Mucosa of gallbladder (tissue), 1 donor: Measurements from ENCODE around the gene LRRC72. TPM values are rescaled to one million over a fixed set of nuclear protein-coding genes. Genes with fewer than 3 reads are reported as not detected.
"Not testable (repeated sequence)": the region's sequence is repeated elsewhere in the genome, so short reads cannot be mapped to it uniquely, and the experiment has no call there.

Experiments
- DNase-seq: peaks from one replicate; pipeline ENCODE4 v3.0.0-alpha.2; 2020; ENCODE audit warnings: low spot score
- total RNA-seq: library from RNA; stranded (reverse); gene quantifications from one replicate; pipeline ENCODE4 v1.2.1, GENCODE V29; 2021
- donor health status: DM: no; HTN: no; CAD: no.

LRRC72 gene
- total RNA-seq, 1 donor from 2014 or later: not detected

- DNase-seq: no peak
Observed at GRCh38 chr7:16528520-16528919, 1.9 kb downstream of the LRRC72 start.

- no peak for DNase-seq
Observed at GRCh38 chr7:16529697-16530096, 3.1 kb downstream of the LRRC72 start.

GRCh38 chr7:16531707-16532106 is 5.1 kb downstream of the LRRC72 start:
- DNase-seq: no peak

GRCh38 chr7:16532272-16532671 is 5.6 kb downstream of the LRRC72 start:
- DNase-seq: no peak

GRCh38 chr7:16535500-16535899 is 8.9 kb downstream of the LRRC72 start:
- no peak for DNase-seq

- DNase-seq: not testable (repeated sequence)
Observed at GRCh38 chr7:16540559-16540958, 13.9 kb downstream of the LRRC72 start.

GRCh38 chr7:16542401-16542800 is 15.8 kb downstream of the LRRC72 start:
- DNase-seq: no peak

GRCh38 chr7:16543456-16543855 is 16.8 kb downstream of the LRRC72 start:
- DNase-seq: no peak

- no peak for DNase-seq
Observed at GRCh38 chr7:16546921-16547505, 20.4 kb downstream of the LRRC72 start.

GRCh38 chr7:16548428-16548827 is 21.8 kb downstream of the LRRC72 start:
- DNase-seq: no peak

- no peak for DNase-seq
Observed at GRCh38 chr7:16550671-16551070, 24.0 kb downstream of the LRRC72 start.

GRCh38 chr7:16554518-16555236 is 28.1 kb downstream of the LRRC72 start:
- DNase-seq: no peak

GRCh38 chr7:16556359-16556758 is 29.7 kb downstream of the LRRC72 start:
- DNase-seq: no peak

GRCh38 chr7:16558761-16559302 is 32.2 kb downstream of the LRRC72 start:
- no peak for DNase-seq

- DNase-seq: no peak
Observed at GRCh38 chr7:16559497-16560179, 33.0 kb downstream of the LRRC72 start.

- DNase-seq: no peak
Observed at GRCh38 chr7:16561943-16562342, 35.3 kb downstream of the LRRC72 start.

- DNase-seq: no peak
Observed at GRCh38 chr7:16562456-16563220, 36.0 kb downstream of the LRRC72 start.

- no peak for DNase-seq
Observed at GRCh38 chr7:16563281-16564022, 36.8 kb downstream of the LRRC72 start.

GRCh38 chr7:16564023-16564380 is 37.4 kb downstream of the LRRC72 start:
- no peak for DNase-seq

GRCh38 chr7:16564909-16565426 is 38.3 kb downstream of the LRRC72 start:
- DNase-seq: no peak

GRCh38 chr7:16571941-16572340 is 45.3 kb downstream of the LRRC72 start:
- no peak for DNase-seq
